SK-N-SH (cell line): Measurements from ENCODE around the gene USP10. TPM values are rescaled to one million over a fixed set of nuclear protein-coding genes. Genes with fewer than 3 reads are reported as not detected.

Source experiments
- CTCF ChIA-PET: fragments of 300-600, 350-600 bp; formaldehyde crosslinking; extraction: SDS; loops from one replicate; lab custom pipeline; 2021; lab: Yijun Ruan, JAX
- POLR2A ChIA-PET: fragments of 350-600 bp; sonication (Branson Sonifier 250); formaldehyde crosslinking; extraction: SDS; loops from one replicate; lab custom pipeline; 2020; ENCODE audit warnings: antibody characterized with exemption, inconsistent platforms; lab: Yijun Ruan, JAX
- DNase-seq: peaks from one replicate; pipeline ENCODE4 v3.0.0; 2012
- H2AFZ ChIP-seq: fragments of 200-600 bp; sonication (generic); 2 replicates; pipeline ENCODE4 v1.8.1; 2016; ENCODE audit warnings: antibody characterized with exemption, mild to moderate bottlenecking, low read depth
- H3F3A ChIP-seq: fragments of 200-600 bp; sonication (generic); replicated peaks from 2 replicates; pipeline ENCODE3; 2016; ENCODE audit warnings: antibody characterized with exemption, mild to moderate bottlenecking; ENCODE audit not compliant: insufficient read depth
- H3K27ac ChIP-seq, 2 experiments: fragments of 200-500 bp in 1 of 2; fragments of 200-600 bp in 1 of 2; sonication (Bioruptor generic) in 1 of 2; sonication (generic), shearing (Covaris generic) in 1 of 2; 2 replicates each; pipeline versions ENCODE4 v1.5.1 to v1.6.1; 2014 to 2016; ENCODE audit warnings: low read depth in 2 of 2, inconsistent platforms in 1 of 2, low read length in 1 of 2, mild to moderate bottlenecking in 1 of 2, mixed read lengths in 1 of 2
- H3K27me3 ChIP-seq: fragments of 200-600 bp; sonication (generic), shearing (Covaris generic); 2 replicates; pipeline ENCODE4 v1.6.1; 2016; ENCODE audit warnings: mixed run types; ENCODE audit not compliant: insufficient read depth
- H3K36me3 ChIP-seq, 2 experiments: fragments of 200-500 bp in 1 of 2; fragments of 200-600 bp in 1 of 2; sonication (Bioruptor generic) in 1 of 2; sonication (generic) in 1 of 2; replicated peaks in 1 of 2; 2 replicates each; pipeline versions ENCODE3 to v1.5.1; 2014 to 2016; ENCODE audit warnings: low read length in 1 of 2, mild to moderate bottlenecking in 1 of 2; ENCODE audit not compliant: insufficient read depth in 2 of 2, control insufficient read depth in 1 of 2
- H3K4me1 ChIP-seq, 2 experiments: fragments of 200-500 bp in 1 of 2; fragments of 200-600 bp in 1 of 2; sonication (Bioruptor generic) in 1 of 2; sonication (generic), shearing (Covaris generic) in 1 of 2; 2 replicates each; pipeline versions ENCODE4 v1.5.1 to v1.6.1; 2014 to 2016; ENCODE audit warnings: low read depth in 1 of 2, low read length in 1 of 2, mixed run types in 1 of 2; ENCODE audit not compliant: insufficient read depth in 2 of 2, control insufficient read depth in 1 of 2
- H3K4me2 ChIP-seq: fragments of 200-600 bp; sonication (generic), shearing (Covaris generic); 2 replicates; pipeline ENCODE4 v1.6.1; 2017; ENCODE audit warnings: mixed run types
- H3K4me3 ChIP-seq, 2 experiments: fragments of 200-500 bp in 1 of 2; fragments of 200-600 bp in 1 of 2; sonication (Bioruptor generic) in 1 of 2; sonication (generic), shearing (Covaris generic) in 1 of 2; 2 replicates each; pipeline versions ENCODE4 v1.5.1 to v1.8.1; 2014 to 2016; ENCODE audit warnings: low read depth in 2 of 2, inconsistent platforms in 1 of 2, low read length in 1 of 2, mild to moderate bottlenecking in 1 of 2, mixed read lengths in 1 of 2, moderate library complexity in 1 of 2
- H3K79me2 ChIP-seq: fragments of 200-600 bp; sonication (generic); 2 replicates; pipeline ENCODE4 v1.8.1; 2017; ENCODE audit warnings: mild to moderate bottlenecking; ENCODE audit not compliant: insufficient read depth
- H3K9ac ChIP-seq: fragments of 200-600 bp; sonication (generic); 2 replicates; pipeline ENCODE4 v1.6.1; 2017; ENCODE audit warnings: mixed run types
- H3K9me2 ChIP-seq: fragments of 200-600 bp; sonication (generic); 2 replicates; pipeline ENCODE4 v1.6.1; 2017; ENCODE audit warnings: mixed run types
- H3K9me3 ChIP-seq: fragments of 200-600 bp; sonication (generic); 2 replicates; pipeline ENCODE4 v1.6.1; 2017; ENCODE audit warnings: mixed run types, mild to moderate bottlenecking, moderate library complexity
- H4K20me1 ChIP-seq: fragments of 200-600 bp; sonication (generic); 2 replicates; pipeline ENCODE4 v1.6.1; 2017; ENCODE audit warnings: mild to moderate bottlenecking, mixed run types; ENCODE audit not compliant: insufficient read depth
- EZH2phosphoT487 ChIP-seq: fragments of 200-600 bp; sonication (generic); IDR thresholded peaks from 2 replicates; pipeline ENCODE4 v1.6.1; 2017; ENCODE audit warnings: low read depth, mixed run types, mild to moderate bottlenecking, antibody characterized with exemption, moderate library complexity, borderline replicate concordance
- GABPA ChIP-seq: IDR thresholded peaks from 2 replicates; pipeline ENCODE4 v1.4.0; 2012; ENCODE audit warnings: low read depth, mild to moderate bottlenecking
- MEF2A ChIP-seq: IDR thresholded peaks from 2 replicates; pipeline ENCODE4 v1.4.0; 2012; ENCODE audit warnings: low read depth, borderline replicate concordance
- RAD21 ChIP-seq: IDR thresholded peaks from 2 replicates; pipeline ENCODE4 v1.6.1; 2012; ENCODE audit warnings: mild to moderate bottlenecking, low read length
- SMC3 ChIP-seq: IDR thresholded peaks from 2 replicates; pipeline ENCODE4 v1.6.1; 2012; ENCODE audit warnings: low read depth, low read length, improper control_type of control experiment
- WGBS: methylation state at CpG from one replicate; pipeline ENCODE4 v1.1.6; 2017; ENCODE audit warnings: low lambda C conversion rate; 5-methylcytosine and 5-hydroxymethylcytosine counted together
- polyA plus RNA-seq, 3 experiments: library from polyadenylated mRNA; depleted of rRNA; stranded (reverse); fragments of >200 nt; gene quantifications; 2 replicates each; pipeline ENCODE4 v1.2.3, GENCODE V29; 2012
- TF ChIP-seq, protein P1 (sequence below): fragments of 200-600 bp; sonication (generic); IDR thresholded peaks from 2 replicates; pipeline ENCODE4 v1.6.1; 2017; ENCODE audit warnings: antibody characterized with exemption, mild to moderate bottlenecking, moderate library complexity
- TF ChIP-seq, protein P2 (sequence below): IDR thresholded peaks from 2 replicates; pipeline ENCODE4 v1.6.1; 2012; ENCODE audit warnings: mild to moderate bottlenecking, low read depth, low read length, moderate library complexity
- TF ChIP-seq, protein P3 (sequence below): IDR thresholded peaks from 2 replicates; pipeline ENCODE4; 2012
- TF ChIP-seq, protein P4 (sequence below): fragments of 150-350 bp; IDR thresholded peaks from 2 replicates; pipeline ENCODE4 v1.6.1; 2017; ENCODE audit warnings: antibody characterized with exemption, low read length, low read depth, borderline replicate concordance

The USP10 gene
- polyA plus RNA-seq, 1 of the 3 experiments (the other 2 are of a cell fraction), result 49.2 TPM

DNA sequence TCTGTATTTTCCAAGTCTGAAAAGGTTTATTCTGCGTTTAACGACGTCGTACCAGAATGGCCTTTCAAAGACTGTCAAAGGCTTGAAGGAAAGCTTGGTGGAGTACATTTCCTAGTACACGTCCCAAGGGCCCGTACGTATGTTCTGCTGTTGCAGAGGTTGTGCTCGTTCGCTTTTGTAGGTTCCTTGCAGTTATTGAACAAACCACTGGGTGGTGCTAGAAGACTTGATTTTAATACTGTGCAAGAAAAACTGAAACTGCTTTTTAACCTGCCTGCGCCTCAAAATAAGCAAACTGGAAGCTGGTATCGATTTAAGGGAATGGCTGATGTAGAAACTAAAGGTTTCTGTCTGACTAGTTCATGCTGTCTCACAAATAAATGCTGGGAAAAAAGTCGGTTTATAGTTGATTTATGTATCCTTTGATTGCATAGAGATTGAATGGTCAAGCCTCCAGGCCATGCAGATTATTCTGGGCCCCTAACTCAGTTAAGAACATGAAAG is 54.6 kb downstream of the USP10 start:
- peaks cover 11% of the 10 kb centered on the region in 2 experiments for H3K36me3 ChIP-seq
- ChIA-PET CTCF (interaction anchor here (0.6 to 14.8 kb wide), 51 partner anchors 8 to 417 kb away, joined by 3 to 428 read pairs (median 5); no protein-coding TSS in a partner anchor), POLR2A (no interaction called here)
- peaks cover 96% of the 10 kb centered on the region for H3K79me2 ChIP-seq
- H3K4me2 ChIP-seq, result no peak overlapping the region; the same call in 1 of the 2 replicates
- no peak overlapping the region for H3K27ac ChIP-seq
- H3K4me3 ChIP-seq, result peak overlapping the region in 1 of 2 experiments; percentile 4; a peak in 1 of 4 replicates
- H3K9me2 ChIP-seq, result no peaks in the 10 kb centered on the region
- DNase-seq, result peak; percentile 62
- no peaks in the 10 kb centered on the region for H3K9me3 ChIP-seq
- H2AFZ ChIP-seq, result no peak overlapping the region
- no peaks in the 10 kb centered on the region; a peak in 1 of 4 replicates for H3K4me1 ChIP-seq
- WGBS, result 27% methylated on average over 12 of the region's 12 CpGs
- peaks cover 67% of the 10 kb centered on the region for H4K20me1 ChIP-seq
- H3K9ac ChIP-seq, result no peak overlapping the region
- peaks cover 9% of the 10 kb centered on the region for H3F3A ChIP-seq
- TF ChIP-seq SMC3 (peak; percentile 77), RAD21 (peak; percentile 93)
- TF ChIP-seq, protein P1, sequence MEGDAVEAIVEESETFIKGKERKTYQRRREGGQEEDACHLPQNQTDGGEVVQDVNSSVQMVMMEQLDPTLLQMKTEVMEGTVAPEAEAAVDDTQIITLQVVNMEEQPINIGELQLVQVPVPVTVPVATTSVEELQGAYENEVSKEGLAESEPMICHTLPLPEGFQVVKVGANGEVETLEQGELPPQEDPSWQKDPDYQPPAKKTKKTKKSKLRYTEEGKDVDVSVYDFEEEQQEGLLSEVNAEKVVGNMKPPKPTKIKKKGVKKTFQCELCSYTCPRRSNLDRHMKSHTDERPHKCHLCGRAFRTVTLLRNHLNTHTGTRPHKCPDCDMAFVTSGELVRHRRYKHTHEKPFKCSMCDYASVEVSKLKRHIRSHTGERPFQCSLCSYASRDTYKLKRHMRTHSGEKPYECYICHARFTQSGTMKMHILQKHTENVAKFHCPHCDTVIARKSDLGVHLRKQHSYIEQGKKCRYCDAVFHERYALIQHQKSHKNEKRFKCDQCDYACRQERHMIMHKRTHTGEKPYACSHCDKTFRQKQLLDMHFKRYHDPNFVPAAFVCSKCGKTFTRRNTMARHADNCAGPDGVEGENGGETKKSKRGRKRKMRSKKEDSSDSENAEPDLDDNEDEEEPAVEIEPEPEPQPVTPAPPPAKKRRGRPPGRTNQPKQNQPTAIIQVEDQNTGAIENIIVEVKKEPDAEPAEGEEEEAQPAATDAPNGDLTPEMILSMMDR, result peak; percentile 85
- TF ChIP-seq, protein P2, sequence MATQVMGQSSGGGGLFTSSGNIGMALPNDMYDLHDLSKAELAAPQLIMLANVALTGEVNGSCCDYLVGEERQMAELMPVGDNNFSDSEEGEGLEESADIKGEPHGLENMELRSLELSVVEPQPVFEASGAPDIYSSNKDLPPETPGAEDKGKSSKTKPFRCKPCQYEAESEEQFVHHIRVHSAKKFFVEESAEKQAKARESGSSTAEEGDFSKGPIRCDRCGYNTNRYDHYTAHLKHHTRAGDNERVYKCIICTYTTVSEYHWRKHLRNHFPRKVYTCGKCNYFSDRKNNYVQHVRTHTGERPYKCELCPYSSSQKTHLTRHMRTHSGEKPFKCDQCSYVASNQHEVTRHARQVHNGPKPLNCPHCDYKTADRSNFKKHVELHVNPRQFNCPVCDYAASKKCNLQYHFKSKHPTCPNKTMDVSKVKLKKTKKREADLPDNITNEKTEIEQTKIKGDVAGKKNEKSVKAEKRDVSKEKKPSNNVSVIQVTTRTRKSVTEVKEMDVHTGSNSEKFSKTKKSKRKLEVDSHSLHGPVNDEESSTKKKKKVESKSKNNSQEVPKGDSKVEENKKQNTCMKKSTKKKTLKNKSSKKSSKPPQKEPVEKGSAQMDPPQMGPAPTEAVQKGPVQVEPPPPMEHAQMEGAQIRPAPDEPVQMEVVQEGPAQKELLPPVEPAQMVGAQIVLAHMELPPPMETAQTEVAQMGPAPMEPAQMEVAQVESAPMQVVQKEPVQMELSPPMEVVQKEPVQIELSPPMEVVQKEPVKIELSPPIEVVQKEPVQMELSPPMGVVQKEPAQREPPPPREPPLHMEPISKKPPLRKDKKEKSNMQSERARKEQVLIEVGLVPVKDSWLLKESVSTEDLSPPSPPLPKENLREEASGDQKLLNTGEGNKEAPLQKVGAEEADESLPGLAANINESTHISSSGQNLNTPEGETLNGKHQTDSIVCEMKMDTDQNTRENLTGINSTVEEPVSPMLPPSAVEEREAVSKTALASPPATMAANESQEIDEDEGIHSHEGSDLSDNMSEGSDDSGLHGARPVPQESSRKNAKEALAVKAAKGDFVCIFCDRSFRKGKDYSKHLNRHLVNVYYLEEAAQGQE, result no peak
- no peaks in the 10 kb centered on the region for H3K27me3 ChIP-seq

DNA sequence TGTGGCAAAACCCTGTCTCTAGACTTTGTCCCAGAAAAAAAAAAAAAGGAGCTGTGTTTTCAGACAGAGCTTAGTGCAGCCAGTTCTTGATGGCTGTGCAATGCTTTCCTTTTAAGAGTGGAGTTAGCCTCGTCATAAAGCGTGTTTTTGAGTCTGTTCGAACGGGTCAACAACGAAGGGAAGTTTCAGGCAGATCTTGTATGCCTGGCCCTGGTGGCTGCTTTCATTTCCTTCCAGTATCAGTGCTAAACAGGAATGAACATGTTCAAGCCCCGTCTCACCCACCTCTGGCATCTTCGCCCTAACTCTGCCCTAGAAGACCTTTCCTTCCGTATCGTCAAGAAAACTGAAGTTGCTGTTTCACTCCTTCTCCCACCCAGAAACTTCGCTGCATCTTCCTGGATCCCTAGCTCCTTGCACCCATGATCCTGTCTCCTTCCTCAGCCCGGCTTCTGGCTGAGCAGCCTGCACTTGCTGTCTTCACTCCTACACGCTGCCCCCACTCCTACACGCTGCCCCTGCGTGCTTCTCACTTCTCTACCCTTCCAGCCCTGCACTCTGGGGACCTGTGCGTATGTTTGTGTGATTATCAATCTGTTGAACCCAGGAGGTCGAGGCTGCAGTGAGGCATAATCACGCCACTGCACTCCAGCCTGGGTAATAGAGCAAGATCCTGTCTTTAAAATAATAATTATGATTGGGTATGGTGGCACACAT is 55.3 kb downstream of the USP10 start:
- Histone ChIP-seq H3F3A (peaks cover 9% of the 10 kb centered on the region), H3K36me3 (peaks cover 15 to 18% of the 10 kb centered on the region in 2 experiments), H4K20me1 (peaks cover 67% of the 10 kb centered on the region), H3K27ac (no peak overlapping the region), H3K79me2 (peaks cover 96% of the 10 kb centered on the region), H2AFZ (no peak overlapping the region), H3K4me1 (no peaks in the 10 kb centered on the region; a peak in 1 of 4 replicates), H3K4me2 (no peak overlapping the region; the same call in 1 of the 2 replicates), H3K9ac (no peak overlapping the region), H3K9me3 (no peaks in the 10 kb centered on the region), H3K9me2 (no peaks in the 10 kb centered on the region), H3K27me3 (no peaks in the 10 kb centered on the region)
- ChIA-PET CTCF (interaction anchor here (0.6 to 14.8 kb wide), 46 partner anchors 8 to 266 kb away, joined by 3 to 428 read pairs (median 5); no protein-coding TSS in a partner anchor), POLR2A (interaction anchor here (0.6 kb wide), 1 partner anchor 30 kb away, joined by 4 read pairs; no protein-coding TSS in a partner anchor)
- WGBS, result 88% methylated on average over 17 of the region's 17 CpGs
- TF ChIP-seq GABPA, result no peak
- TF ChIP-seq, protein P3, sequence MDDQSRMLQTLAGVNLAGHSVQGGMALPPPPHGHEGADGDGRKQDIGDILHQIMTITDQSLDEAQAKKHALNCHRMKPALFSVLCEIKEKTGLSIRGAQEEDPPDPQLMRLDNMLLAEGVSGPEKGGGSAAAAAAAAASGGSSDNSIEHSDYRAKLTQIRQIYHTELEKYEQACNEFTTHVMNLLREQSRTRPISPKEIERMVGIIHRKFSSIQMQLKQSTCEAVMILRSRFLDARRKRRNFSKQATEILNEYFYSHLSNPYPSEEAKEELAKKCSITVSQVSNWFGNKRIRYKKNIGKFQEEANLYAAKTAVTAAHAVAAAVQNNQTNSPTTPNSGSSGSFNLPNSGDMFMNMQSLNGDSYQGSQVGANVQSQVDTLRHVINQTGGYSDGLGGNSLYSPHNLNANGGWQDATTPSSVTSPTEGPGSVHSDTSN, result no peak
- no peak for TF ChIP-seq MEF2A
- TF ChIP-seq EZH2phosphoT487, result no peak
- TF ChIP-seq SMC3, result no peak
- TF ChIP-seq, protein P4, sequence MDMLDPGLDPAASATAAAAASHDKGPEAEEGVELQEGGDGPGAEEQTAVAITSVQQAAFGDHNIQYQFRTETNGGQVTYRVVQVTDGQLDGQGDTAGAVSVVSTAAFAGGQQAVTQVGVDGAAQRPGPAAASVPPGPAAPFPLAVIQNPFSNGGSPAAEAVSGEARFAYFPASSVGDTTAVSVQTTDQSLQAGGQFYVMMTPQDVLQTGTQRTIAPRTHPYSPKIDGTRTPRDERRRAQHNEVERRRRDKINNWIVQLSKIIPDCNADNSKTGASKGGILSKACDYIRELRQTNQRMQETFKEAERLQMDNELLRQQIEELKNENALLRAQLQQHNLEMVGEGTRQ, result no peak
- TF ChIP-seq, all 33 proteins: peak for 0
- no peak for DNase-seq
- no peak overlapping the region for H3K4me3 ChIP-seq
